Colon (tissue), 2 donors: ENCODE results near the gene SLC39A11.
"Not testable (repeated sequence)": the region's sequence is repeated elsewhere in the genome, so short reads cannot be mapped to it uniquely, and the experiment has no call there.

Experiments
- FAIRE-seq: peaks from 2 replicates; lab custom pipeline; 2012; peaks lifted over from hg19 to GRCh38; lab: Jason Lieb, UNC
- donor health status: control.
- donor health status: control.

The SLC39A11 gene

GRCh38 chr17:73092523-73093135, at the start of gene SLC39A11:
Gene SLC39A11, minus strand, starts transcription at chr17:73092688. Its CDS starts 3,924 bp downstream, at chr17:73088764.
- no peak for FAIRE-seq

GRCh38 chr17:73141411-73141810, 48.9 kb upstream of the SLC39A11 start:
- FAIRE-seq: no peak

GRCh38 chr17:73140566-73140965, 48.1 kb upstream of the SLC39A11 start:
- FAIRE-seq: no peak

GRCh38 chr17:73139296-73139695, 46.8 kb upstream of the SLC39A11 start:
- no peak for FAIRE-seq

- FAIRE-seq: no peak
These were observed 46.2 kb upstream of the SLC39A11 start for GRCh38 chr17:73138541-73139138.

GRCh38 chr17:73137376-73137775, 44.9 kb upstream of the SLC39A11 start:
- no peak for FAIRE-seq

- no peak for FAIRE-seq
These were observed 43.3 kb upstream of the SLC39A11 start for GRCh38 chr17:73135766-73136165.

- no peak for FAIRE-seq
These were observed 41.6 kb upstream of the SLC39A11 start for GRCh38 chr17:73133911-73134649.

- no peak for FAIRE-seq
These were observed 39.6 kb upstream of the SLC39A11 start for GRCh38 chr17:73132085-73132492.

- FAIRE-seq: not testable (repeated sequence)
These were observed 39.0 kb upstream of the SLC39A11 start for GRCh38 chr17:73131439-73131838.

GRCh38 chr17:73130977-73131376, 38.5 kb upstream of the SLC39A11 start:
- FAIRE-seq: no peak

- no peak for FAIRE-seq
These were observed 36.0 kb upstream of the SLC39A11 start for GRCh38 chr17:73128496-73128895.

GRCh38 chr17:73126716-73127473, 34.4 kb upstream of the SLC39A11 start:
- no peak for FAIRE-seq

- FAIRE-seq: no peak
These were observed 31.3 kb upstream of the SLC39A11 start for GRCh38 chr17:73123606-73124320.

- no peak for FAIRE-seq
These were observed 30.6 kb upstream of the SLC39A11 start for GRCh38 chr17:73122953-73123605.

GRCh38 chr17:73121506-73121905, 29.0 kb upstream of the SLC39A11 start:
- FAIRE-seq: no peak

- FAIRE-seq: no peak
These were observed 27.1 kb upstream of the SLC39A11 start for GRCh38 chr17:73119631-73120030.

- no peak for FAIRE-seq
These were observed 26.5 kb upstream of the SLC39A11 start for GRCh38 chr17:73118951-73119391.

- FAIRE-seq: no peak
These were observed 25.7 kb upstream of the SLC39A11 start for GRCh38 chr17:73118139-73118538.

- no peak for FAIRE-seq
These were observed 19.8 kb upstream of the SLC39A11 start for GRCh38 chr17:73112246-73112645.

GRCh38 chr17:73111386-73111785, 18.9 kb upstream of the SLC39A11 start:
- FAIRE-seq: no peak
